GM13977 (cell line): ENCODE measurements around the gene ITPRIP.

ENCODE experiments used
- DNase-seq: peaks from one replicate; pipeline ENCODE4 v3.0.0; 2012; ENCODE audit warnings: low spot score
- in situ Hi-C: fragments of 300-500 bp; cut with MboI; formaldehyde crosslinking; loops from one replicate; pipeline ENCODE4 v1.12.0; 2022; ENCODE audit warnings: low sequenced_read_pairs, low pct_unique_long_range_greater_than_20kb, mixed read lengths, inconsistent platforms; ENCODE audit not compliant: unreplicated experiment
- TF ChIP-seq, protein P1 (sequence below): IDR thresholded peaks from 2 replicates; pipeline ENCODE4 v1.5.1; 2012; ENCODE audit warnings: mild to moderate bottlenecking, control low read depth; ENCODE audit not compliant: insufficient read depth; ENCODE audit errors: extremely low read depth, missing control alignments

Gene ITPRIP

DNA sequence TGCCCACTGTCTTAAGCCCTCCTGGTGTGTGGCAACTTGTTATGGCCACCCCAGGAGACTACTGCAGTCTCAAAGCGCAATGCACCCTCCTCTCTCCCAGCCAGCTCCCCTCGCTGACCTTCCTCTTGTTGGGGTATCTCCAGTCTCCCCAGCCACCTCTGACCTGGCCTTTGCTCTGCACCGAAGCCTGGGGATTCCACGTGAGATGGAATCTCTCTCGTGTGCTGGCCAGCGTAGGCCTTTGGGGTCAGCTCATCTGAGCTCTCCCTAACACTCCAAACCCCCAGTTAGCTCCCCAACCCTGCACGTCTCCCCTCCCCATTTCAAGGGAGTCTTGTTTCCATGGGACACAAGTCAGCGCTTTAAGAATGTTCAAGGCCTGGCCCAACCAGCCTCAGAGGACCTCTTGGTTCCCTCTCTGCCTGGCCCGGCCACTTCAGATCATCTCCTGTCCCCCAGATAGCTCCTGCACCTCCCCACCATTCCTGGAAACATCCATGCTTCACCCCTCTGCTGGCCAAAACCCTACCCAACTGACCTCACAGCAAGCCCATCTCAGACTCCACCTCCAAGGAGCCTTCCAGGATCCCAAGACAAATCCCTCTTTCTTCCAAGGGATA is 11.2 kb downstream of the ITPRIP start:
- no peak for DNase-seq
- TF ChIP-seq, protein P1, sequence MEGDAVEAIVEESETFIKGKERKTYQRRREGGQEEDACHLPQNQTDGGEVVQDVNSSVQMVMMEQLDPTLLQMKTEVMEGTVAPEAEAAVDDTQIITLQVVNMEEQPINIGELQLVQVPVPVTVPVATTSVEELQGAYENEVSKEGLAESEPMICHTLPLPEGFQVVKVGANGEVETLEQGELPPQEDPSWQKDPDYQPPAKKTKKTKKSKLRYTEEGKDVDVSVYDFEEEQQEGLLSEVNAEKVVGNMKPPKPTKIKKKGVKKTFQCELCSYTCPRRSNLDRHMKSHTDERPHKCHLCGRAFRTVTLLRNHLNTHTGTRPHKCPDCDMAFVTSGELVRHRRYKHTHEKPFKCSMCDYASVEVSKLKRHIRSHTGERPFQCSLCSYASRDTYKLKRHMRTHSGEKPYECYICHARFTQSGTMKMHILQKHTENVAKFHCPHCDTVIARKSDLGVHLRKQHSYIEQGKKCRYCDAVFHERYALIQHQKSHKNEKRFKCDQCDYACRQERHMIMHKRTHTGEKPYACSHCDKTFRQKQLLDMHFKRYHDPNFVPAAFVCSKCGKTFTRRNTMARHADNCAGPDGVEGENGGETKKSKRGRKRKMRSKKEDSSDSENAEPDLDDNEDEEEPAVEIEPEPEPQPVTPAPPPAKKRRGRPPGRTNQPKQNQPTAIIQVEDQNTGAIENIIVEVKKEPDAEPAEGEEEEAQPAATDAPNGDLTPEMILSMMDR = no peak
- in situ Hi-C loops = no loop called here

DNA sequence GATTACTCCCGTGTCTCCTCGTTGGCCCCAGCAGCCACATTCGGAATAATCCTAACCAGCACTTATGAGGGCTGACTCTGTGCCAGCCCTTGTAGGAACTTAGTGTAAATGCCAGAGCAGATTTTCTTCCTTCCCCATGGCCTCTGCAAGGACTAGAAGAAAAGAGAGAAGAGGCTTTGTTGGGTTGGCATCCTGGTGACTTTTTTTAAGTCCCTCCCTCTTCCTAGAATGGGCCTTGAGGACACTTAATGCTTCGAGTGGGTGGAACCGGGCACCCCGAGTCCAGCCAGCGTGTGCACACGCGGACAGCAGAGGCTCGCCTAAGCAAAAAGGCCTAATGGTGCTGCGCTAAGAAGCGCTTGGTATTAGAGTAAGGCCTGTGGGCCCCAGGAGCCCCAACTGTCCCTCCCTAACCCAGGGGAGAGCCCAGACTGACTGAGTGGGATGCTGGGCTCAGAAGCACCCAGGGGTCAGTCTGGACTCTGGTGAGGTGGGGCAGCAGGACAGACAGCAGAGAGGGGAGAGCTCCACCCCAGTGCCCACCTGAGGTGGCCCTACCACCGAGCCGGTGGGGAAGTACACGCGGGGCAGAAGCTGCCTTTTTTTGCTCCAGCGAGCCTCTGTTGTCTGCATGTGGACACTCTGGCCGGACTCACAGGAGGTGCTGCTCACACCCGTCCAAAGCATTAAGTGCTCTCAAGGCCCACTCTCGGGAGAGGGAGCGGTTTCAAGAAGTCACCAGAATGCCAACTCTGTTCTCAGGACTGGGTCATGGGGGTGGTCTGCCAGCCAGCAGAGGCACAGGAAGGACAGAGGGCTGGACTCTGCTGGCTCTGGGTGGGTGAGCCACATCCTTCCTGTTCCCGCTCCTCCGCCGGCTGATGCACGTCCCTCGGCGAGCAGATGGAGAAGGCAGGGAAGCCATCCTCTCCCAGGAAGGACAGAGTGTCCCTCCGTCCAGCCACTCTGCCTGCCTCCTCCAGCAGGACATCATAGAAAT is 12.5 kb downstream of the ITPRIP start:
- no peak for DNase-seq
- in situ Hi-C loops = no loop called here
- TF ChIP-seq, protein P1 = no peak

DNA sequence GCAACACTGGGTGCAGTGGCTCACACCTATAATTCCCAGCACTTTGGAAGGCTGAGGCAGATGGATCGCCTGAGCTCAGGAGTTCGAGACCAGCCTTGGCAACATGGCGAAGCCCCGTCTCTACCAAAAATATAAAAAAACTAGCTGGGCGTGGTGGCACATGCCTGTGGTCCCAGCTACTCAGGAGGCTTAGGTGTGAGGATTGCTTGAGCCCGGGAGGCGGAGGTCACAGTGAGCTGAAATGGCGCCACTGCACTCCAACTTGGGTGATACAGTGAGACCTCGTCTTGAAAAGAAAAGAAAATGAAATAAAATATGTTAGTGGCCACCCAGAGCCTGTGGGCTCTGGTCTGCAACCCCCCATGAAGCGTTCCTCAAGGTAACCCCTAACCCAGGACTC is 13.3 kb downstream of the ITPRIP start:
- DNase-seq = no peak
- in situ Hi-C loops = no loop called here
- TF ChIP-seq, protein P1 = no peak

DNA sequence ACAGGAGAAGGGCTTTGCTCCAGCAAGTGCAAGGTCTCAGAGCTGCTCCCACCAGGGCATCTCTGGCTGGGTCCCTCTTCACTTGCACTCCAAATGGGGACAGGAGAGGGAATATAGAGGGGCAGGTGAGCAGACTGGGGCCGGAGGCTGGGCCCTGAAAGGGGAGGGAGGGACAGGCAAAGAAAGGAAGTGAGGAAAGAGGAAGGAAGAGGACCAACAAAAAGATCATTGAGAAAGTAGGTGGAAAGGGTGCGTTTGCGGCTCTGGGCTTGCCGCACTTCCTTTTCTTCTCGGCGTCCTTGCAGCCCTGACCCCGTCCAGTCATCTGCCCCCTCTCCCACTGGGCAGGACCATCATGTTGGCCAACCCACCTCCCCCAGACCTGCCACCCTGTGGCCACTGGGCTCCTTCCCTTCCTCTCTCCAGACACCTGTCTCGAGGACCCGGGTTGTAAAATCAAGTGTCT is 14.0 kb downstream of the ITPRIP start:
- no peak for DNase-seq
- TF ChIP-seq, protein P1 = no peak
- in situ Hi-C loops = no loop called here

DNA sequence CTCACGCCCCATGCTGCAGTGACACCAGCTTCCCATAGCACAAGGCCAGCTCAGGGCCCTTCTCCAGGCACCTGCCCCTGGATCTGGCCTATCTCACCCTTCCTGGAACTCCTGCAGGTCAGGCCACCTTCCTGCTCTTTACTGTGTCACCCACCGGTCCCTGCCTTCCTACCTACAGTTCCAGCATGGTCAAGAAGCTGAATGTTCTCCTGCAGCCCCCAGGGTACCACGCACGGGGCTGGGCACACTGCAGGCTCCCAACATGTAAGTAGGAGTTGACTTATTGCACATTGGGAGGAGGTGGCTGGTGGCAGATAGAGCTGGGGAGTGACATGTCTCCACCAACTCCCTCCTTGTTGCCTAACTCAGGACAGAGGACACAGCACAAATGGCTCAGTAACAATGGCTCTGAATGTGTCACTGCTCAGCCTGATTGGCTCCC is 14.5 kb downstream of the ITPRIP start:
- TF ChIP-seq, protein P1 = no peak
- in situ Hi-C loops = no loop called here
- DNase-seq = no peak

DNA sequence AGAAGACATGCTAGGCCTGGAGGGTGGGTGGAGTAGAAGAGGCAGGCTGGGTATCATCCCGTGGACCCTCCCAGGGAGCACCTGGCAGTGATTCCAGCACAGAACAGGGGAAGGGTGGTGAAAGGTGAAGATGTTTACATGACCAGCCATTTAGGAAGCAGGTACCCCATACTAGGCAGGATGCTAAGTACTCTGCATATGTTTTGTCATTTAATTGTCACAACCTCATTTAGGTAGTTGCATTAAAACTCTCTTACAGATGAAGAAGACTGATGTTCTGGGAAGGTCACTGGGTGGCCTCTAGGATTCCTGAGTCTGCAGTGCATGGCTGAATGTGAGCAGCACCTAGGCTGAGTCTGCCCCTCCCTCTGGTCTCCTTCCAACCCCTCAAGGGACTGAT is 15.2 kb downstream of the ITPRIP start:
- TF ChIP-seq, protein P1 = no peak
- no peak for DNase-seq
- in situ Hi-C loops = no loop called here
